ENCODE data around the gene C1QTNF6. TPM values are rescaled to one million over a fixed set of nuclear protein-coding genes. Genes with fewer than 3 reads are reported as not detected.

Gene C1QTNF6
- polyA plus RNA-seq, 2 of the 4 experiments (the other 2 are of a cell fraction) = 18.6 to 24.5 TPM

GRCh38 chr22:37146051-37146385, 42.0 kb downstream of the C1QTNF6 start (continued):
- no peak for TF ChIP-seq ELK1 (IDR thresholded peaks at IDR 0.05; ENCODE audit: low read depth, low read length)
- TF ChIP-seq NR3C1 (IDR thresholded peaks at IDR 0.05) = no peak

- Histone ChIP-seq H3K4me2 (0 out of 3 replicates have a peak overlapping the region, but pooled peaks have one; percentile 10), H3K27ac (no peak overlapping the region; a peak in 1 of 6 replicates), H3K9me3 (no peaks in the 10 kb centered on the region), H3K4me3 (no peak overlapping the region), H3K4me1 (peaks cover 12% of the 10 kb centered on the region; the same call in 2 of the 3 replicates)
- FAIRE-seq (no peak), ATAC-seq (no peak), DNase-seq (ENCODE audit: low read depth in 1 of 2, low spot score in 1 of 2) (no peak)
- CTCF ChIA-PET = interaction anchor here (0.9 to 2.0 kb wide), 4 partner anchors 11 to 54 kb away, joined by 3 to 6 read pairs (median 3); no protein-coding TSS in a partner anchor
- TF ChIP-seq MYC (IDR thresholded peaks at IDR 0.05; ENCODE audit: borderline replicate concordance, low read length) = no peak
- no peak for TF ChIP-seq RARB (CRISPR knock-in tag; IDR thresholded peaks at IDR 0.05)
- TF ChIP-seq RAD21 (conservative IDR thresholded peaks at IDR 0.05 in 1 of 2, IDR thresholded peaks at IDR 0.05 in 1 of 2) = no peak
- TF ChIP-seq TP53 (CRISPR knock-in tag; IDR thresholded peaks at IDR 0.05) = no peak
- no peak for TF ChIP-seq CHD4 (IDR thresholded peaks at IDR 0.05; ENCODE audit: borderline replicate concordance)
- TF ChIP-seq GATA3 (IDR thresholded peaks at IDR 0.05; ENCODE audit: borderline replicate concordance) = no peak
- no peak for TF ChIP-seq ZC3H11A (IDR thresholded peaks at IDR 0.05)
- TF ChIP-seq CEBPB (IDR thresholded peaks at IDR 0.05) = no peak
- no peak for TF ChIP-seq HOXB13 (CRISPR knock-in tag; IDR thresholded peaks at IDR 0.05; ENCODE audit: low read depth)
- WGBS (ENCODE audit: missing lambda C conversion rate) = 50% methylated on average over 15 of the region's 17 CpGs
- POLR2A ChIA-PET = interaction anchor here (0.6 kb wide), 1 partner anchor 18 kb away, joined by 3 read pairs; no protein-coding TSS in a partner anchor
Observed at GRCh38 chr22:37145180-37146050, 42.6 kb downstream of the C1QTNF6 start.

- ATAC-seq (no peak), FAIRE-seq (no peak), DNase-seq (ENCODE audit: low read depth in 1 of 2, low spot score in 1 of 2) (no peak)
- Histone ChIP-seq H3K4me1 (peaks cover 12% of the 10 kb centered on the region; the same call in 2 of the 3 replicates), H3K4me3 (no peak overlapping the region), H3K4me2 (no peak overlapping the region), H3K9me3 (no peaks in the 10 kb centered on the region), H3K27ac (no peak overlapping the region)
- POLR2A ChIA-PET = no interaction called here
- CTCF ChIA-PET = interaction anchor here (1.2 to 2.0 kb wide), 3 partner anchors 21 to 55 kb away, joined by 3 to 6 read pairs (median 4); no protein-coding TSS in a partner anchor
- WGBS (ENCODE audit: missing lambda C conversion rate) = 86% methylated on average over 5 of the region's 10 CpGs
- TF ChIP-seq RFX5 (IDR thresholded peaks at IDR 0.05) = no peak
- no peak for TF ChIP-seq ELK1 (IDR thresholded peaks at IDR 0.05; ENCODE audit: low read depth, low read length)
- TF ChIP-seq MYC (IDR thresholded peaks at IDR 0.05; ENCODE audit: borderline replicate concordance, low read length) = no peak
- TF ChIP-seq FOSB (CRISPR knock-in tag; IDR thresholded peaks at IDR 0.05) = no peak
- TF ChIP-seq ZSCAN20 (CRISPR knock-in tag; IDR thresholded peaks at IDR 0.05) = no peak
- TF ChIP-seq SMC3 (IDR thresholded peaks at IDR 0.05) = no peak
- no peak for TF ChIP-seq RCOR1 (IDR thresholded peaks at IDR 0.05; ENCODE audit: low read depth, low read length)
- TF ChIP-seq EP300 (IDR thresholded peaks at IDR 0.05) = no peak
- no peak for TF ChIP-seq NR3C1 (IDR thresholded peaks at IDR 0.05)
- TF ChIP-seq SREBF2 (IDR thresholded peaks at IDR 0.05) = no peak
Observed at GRCh38 chr22:37144180-37144554, 43.9 kb downstream of the C1QTNF6 start.

DNA sequence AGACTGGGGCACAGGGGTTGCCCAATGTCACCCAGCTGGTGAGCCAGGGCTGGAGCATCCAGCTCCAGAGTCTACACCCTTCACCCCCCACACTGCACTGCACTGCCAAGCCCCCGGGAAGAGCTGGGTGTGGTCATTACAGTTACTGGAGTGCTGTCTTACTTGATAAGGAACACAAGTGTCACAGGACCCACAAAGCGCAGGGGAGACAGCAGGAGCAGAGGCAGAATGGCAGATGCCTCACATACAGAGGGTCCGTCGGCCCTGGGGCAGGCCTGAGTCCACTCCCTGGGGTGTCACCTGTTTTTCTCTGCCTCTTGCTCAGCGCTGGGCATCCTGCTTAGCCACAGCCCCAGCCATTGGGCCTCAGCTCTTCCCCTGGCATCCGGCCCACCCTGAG, 46.1 kb downstream of the C1QTNF6 start:
- ChIA-PET POLR2A (no interaction called here), CTCF (interaction anchor here (0.7 to 1.2 kb wide), 3 partner anchors 23 to 62 kb away, joined by 3 read pairs; no protein-coding TSS in a partner anchor)
- ATAC-seq (no peak), FAIRE-seq (no peak), DNase-seq (ENCODE audit: low read depth in 1 of 2, low spot score in 1 of 2) (no peak)
- no peak overlapping the region for H3K27ac ChIP-seq
- TF ChIP-seq ZC3H11A (IDR thresholded peaks at IDR 0.05) (no peak), ZSCAN20 (CRISPR knock-in tag; IDR thresholded peaks at IDR 0.05) (no peak), MYC (IDR thresholded peaks at IDR 0.05; ENCODE audit: borderline replicate concordance, low read length) (no peak), TFCP2L1 (CRISPR knock-in tag; IDR thresholded peaks at IDR 0.05) (no peak), KDM5A (IDR thresholded peaks at IDR 0.05) (no peak), SMC3 (IDR thresholded peaks at IDR 0.05) (no peak)
- TF ChIP-seq, protein P1, sequence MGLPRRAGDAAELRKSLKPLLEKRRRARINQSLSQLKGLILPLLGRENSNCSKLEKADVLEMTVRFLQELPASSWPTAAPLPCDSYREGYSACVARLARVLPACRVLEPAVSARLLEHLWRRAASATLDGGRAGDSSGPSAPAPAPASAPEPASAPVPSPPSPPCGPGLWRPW (IDR thresholded peaks at IDR 0.05) = no peak
- H3K4me3 ChIP-seq = no peak overlapping the region
- H3K4me2 ChIP-seq = no peak overlapping the region
- 61% methylated on average over 3 of the region's 6 CpGs for WGBS (ENCODE audit: missing lambda C conversion rate)
- H3K4me1 ChIP-seq = peaks cover 12% of the 10 kb centered on the region; the same call in 2 of the 3 replicates
- H3K9me3 ChIP-seq = no peaks in the 10 kb centered on the region

Data from A549 (cell line).